CD4-positive, alpha-beta T cell (primary cell): Measurements from ENCODE around the gene MBNL2. TPM values are rescaled to one million over a fixed set of nuclear protein-coding genes. Genes with fewer than 3 reads are reported as not detected.

ENCODE experiments used
- ATAC-seq: fragments of 200-7000 bp; cut with Tn5 transposase; one replicate; pipeline ENCODE4 v1.10.0; 2022; ENCODE audit warnings: mild to moderate bottlenecking; ENCODE audit not compliant: poor library complexity
- CTCF ChIA-PET: fragments of 350-600 bp; sonication (Branson Sonifier 250); formaldehyde crosslinking; loops from one replicate; lab custom pipeline; 2021; ENCODE audit warnings: antibody characterized with exemption, inconsistent platforms; lab: Charles Lee
- POLR2A ChIA-PET: fragments of 350-600 bp; sonication (Branson Sonifier 250); formaldehyde crosslinking; loops from one replicate; lab custom pipeline; 2021; ENCODE audit warnings: antibody characterized with exemption, inconsistent platforms; lab: Charles Lee
- DNase-seq, 14 experiments: peaks; one replicate each; pipeline ENCODE4 v3.0.0-alpha.2; 2013 to 2020; ENCODE audit warnings: mixed read lengths in 2 of 14
- H3K27ac ChIP-seq, 2 donors: one replicate each; pipeline versions ENCODE4 v1.5.1 to v1.7.0; 2013; ENCODE audit warnings: low read length in 2 of 2, low read depth in 1 of 2, mild to moderate bottlenecking in 1 of 2
- H3K27me3 ChIP-seq, 2 experiments: 1 replicate in 1 of 2; 2 replicates in 1 of 2; pipeline versions ENCODE4 v1.6.1 to v1.7.0; 2013; ENCODE audit warnings: low read length in 2 of 2, control low read depth in 1 of 2, mild to moderate bottlenecking in 1 of 2, moderate library complexity in 1 of 2; ENCODE audit not compliant: insufficient read depth in 2 of 2, control insufficient read depth in 1 of 2
- H3K36me3 ChIP-seq: one replicate; pipeline ENCODE4 v1.6.1; 2013; ENCODE audit warnings: low read length, control low read depth; ENCODE audit not compliant: insufficient read depth
- H3K4me1 ChIP-seq: one replicate; pipeline ENCODE4 v1.6.1; 2013; ENCODE audit warnings: low read length, control low read depth; ENCODE audit not compliant: insufficient read depth
- H3K4me3 ChIP-seq: one replicate; pipeline ENCODE4 v1.5.1; 2013; ENCODE audit warnings: mild to moderate bottlenecking, low read length, moderate library complexity
- H3K9me3 ChIP-seq, 2 experiments: 1 replicate in 1 of 2; 2 replicates in 1 of 2; pipeline versions ENCODE4 v1.6.1 to v1.7.0; 2013; ENCODE audit warnings: low read length in 2 of 2, mild to moderate bottlenecking in 2 of 2, control low read depth in 1 of 2, moderate library complexity in 1 of 2; ENCODE audit not compliant: control insufficient read depth in 1 of 2, insufficient read depth in 1 of 2
- H3K27ac Mint-ChIP-seq: one replicate; pipeline ENCODE4 v1.8.0; 2020; ENCODE audit warnings: mixed read lengths
- H3K27me3 Mint-ChIP-seq: one replicate; pipeline ENCODE4 v1.8.0; 2021; ENCODE audit warnings: mixed read lengths
- H3K36me3 Mint-ChIP-seq: one replicate; pipeline ENCODE4 v1.8.0; 2021; ENCODE audit warnings: low read depth, mixed read lengths
- H3K4me1 Mint-ChIP-seq: one replicate; pipeline ENCODE4 v1.8.0; 2021; ENCODE audit warnings: low read depth, mixed read lengths
- H3K4me3 Mint-ChIP-seq: one replicate; pipeline ENCODE4 v1.8.0; 2020; ENCODE audit warnings: mild to moderate bottlenecking, mixed read lengths
- H3K9me3 Mint-ChIP-seq: one replicate; pipeline ENCODE4 v1.8.0; 2020; ENCODE audit warnings: mixed read lengths
- intact Hi-C, 2 experiments: fragments of 100-400 bp; cut with DNase I in 1 of 2; cut with micrococcal nuclease in 1 of 2; formaldehyde crosslinking; loops; one replicate each; pipeline versions ENCODE4 v1.15.1 to v1.9.0; 2023 to 2025; cut with DNase I, micrococcal nuclease
- polyA plus RNA-seq, 2 donors: library from polyadenylated mRNA; unstranded; fragments of 120-200 nt; gene quantifications; one replicate each; pipeline ENCODE4 v1.2.1, GENCODE V29; 2013
- total RNA-seq, 174 experiments: library from RNA in 2 of 174; stranded (reverse) in 2 of 174; gene quantifications; one replicate each; pipeline ENCODE4 v1.2.3 and lab custom pipeline; 2021 to 2026
- TF ChIP-seq, protein P1 (sequence below): fragments of 200-600 bp; IDR thresholded peaks from one replicate; pipeline ENCODE4 v1.8.0; 2022; ENCODE audit warnings: antibody characterized with exemption, mild to moderate bottlenecking

MBNL2 gene
- 10 to 100 TPM; 35.9 to 36.0 TPM for total RNA-seq
- polyA plus RNA-seq (2013, experiment 1 of 2): 18.8 TPM
- polyA plus RNA-seq (2013, experiment 2 of 2): 19.1 TPM
- total RNA-seq (lab: John Stamatoyannopoulos, UW): 14.0 to 156 (median 56.5) reads per million in 172 experiments

DNA sequence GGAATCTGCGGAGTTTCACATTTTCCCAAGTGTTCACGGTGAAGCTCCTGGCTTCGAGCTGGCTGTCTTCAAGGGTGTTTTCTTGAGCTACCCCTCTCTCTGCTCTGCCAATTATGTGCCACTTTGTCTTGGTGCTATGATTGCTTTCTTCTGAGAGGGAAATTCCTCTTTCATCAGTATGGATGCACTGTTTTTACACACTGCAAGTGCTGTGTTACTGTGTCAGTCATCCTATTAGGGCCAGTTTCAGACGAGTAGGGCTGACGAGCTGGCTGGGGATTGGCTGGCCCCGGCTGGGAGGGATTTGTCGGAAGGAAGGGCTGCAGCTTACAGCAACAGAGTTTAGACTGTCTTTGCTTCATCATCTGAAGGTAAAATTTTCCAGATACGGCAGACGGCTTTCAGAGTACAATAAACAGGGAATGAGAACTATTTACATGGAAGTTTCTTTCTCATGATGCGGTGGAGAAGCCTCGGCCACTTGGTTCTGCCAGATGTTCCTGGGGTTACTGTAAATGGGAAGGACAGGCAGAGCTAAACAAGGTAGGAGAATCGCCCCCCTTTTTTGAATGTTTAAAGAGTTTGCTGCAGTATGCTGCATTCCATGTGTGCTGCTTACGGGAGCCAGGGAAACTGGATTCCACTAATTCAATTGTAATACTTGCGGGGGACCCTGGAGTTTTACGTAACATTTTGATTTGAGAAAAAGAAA is at the start of gene MBNL2:
TSS of gene MBNL2 (plus strand) at position 345 of the 712 bp plus-strand sequence. CDS start 53,903 bp downstream, outside the sequence.
- TF ChIP-seq, protein P1, sequence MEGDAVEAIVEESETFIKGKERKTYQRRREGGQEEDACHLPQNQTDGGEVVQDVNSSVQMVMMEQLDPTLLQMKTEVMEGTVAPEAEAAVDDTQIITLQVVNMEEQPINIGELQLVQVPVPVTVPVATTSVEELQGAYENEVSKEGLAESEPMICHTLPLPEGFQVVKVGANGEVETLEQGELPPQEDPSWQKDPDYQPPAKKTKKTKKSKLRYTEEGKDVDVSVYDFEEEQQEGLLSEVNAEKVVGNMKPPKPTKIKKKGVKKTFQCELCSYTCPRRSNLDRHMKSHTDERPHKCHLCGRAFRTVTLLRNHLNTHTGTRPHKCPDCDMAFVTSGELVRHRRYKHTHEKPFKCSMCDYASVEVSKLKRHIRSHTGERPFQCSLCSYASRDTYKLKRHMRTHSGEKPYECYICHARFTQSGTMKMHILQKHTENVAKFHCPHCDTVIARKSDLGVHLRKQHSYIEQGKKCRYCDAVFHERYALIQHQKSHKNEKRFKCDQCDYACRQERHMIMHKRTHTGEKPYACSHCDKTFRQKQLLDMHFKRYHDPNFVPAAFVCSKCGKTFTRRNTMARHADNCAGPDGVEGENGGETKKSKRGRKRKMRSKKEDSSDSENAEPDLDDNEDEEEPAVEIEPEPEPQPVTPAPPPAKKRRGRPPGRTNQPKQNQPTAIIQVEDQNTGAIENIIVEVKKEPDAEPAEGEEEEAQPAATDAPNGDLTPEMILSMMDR: no peak
- intact Hi-C loops: loop anchor here (5.0 to 10.0 kb wide), 6 partner anchors 110 to 1363 kb away; partner anchors contain the start of gene RAP2A (in 2 of the 2)

GRCh38 chr13:97174638-97175037 is 47.5 kb upstream of the MBNL2 start:
- H3K9me3 ChIP-seq: no peaks in the 10 kb centered on the region
- H3K27ac ChIP-seq: no peak overlapping the region
- TF ChIP-seq, protein P1: no peak
- no peaks in the 10 kb centered on the region for H3K36me3 ChIP-seq
- Mint-ChIP-seq H3K27me3 (peaks cover 11% of the 10 kb centered on the region), H3K4me3 (no peak overlapping the region), H3K4me1 (no peaks in the 10 kb centered on the region), H3K9me3 (peaks cover 3% of the 10 kb centered on the region), H3K36me3 (no peaks in the 10 kb centered on the region), H3K27ac (no peak overlapping the region)
- H3K4me3 ChIP-seq: no peak overlapping the region
- H3K27me3 ChIP-seq: no peaks in the 10 kb centered on the region
- ChIA-PET POLR2A (no interaction called here), CTCF (no interaction called here)
- no peak for ATAC-seq
- intact Hi-C loops: no loop called here
- no peaks in the 10 kb centered on the region for H3K4me1 ChIP-seq
- DNase-seq: no peak

More for the DNA sequence above, at the start of gene MBNL2:
- peak within 1 kb of the TSS; percentile 77 to 81 for H3K27ac ChIP-seq
- Mint-ChIP-seq H3K9me3 (no peaks in the 10 kb centered on the region), H3K27me3 (no peaks in the 10 kb centered on the region), H3K4me3 (peak within 1 kb of the TSS; percentile 91), H3K36me3 (peaks cover 15% of the 10 kb centered on the region), H3K4me1 (peaks cover 40% of the 10 kb centered on the region), H3K27ac (peak within 1 kb of the TSS; percentile 89)
- H3K36me3 ChIP-seq: no peaks in the 10 kb centered on the region
- DNase-seq (peak; percentile 73 to 94 (median 80)), ATAC-seq (peak; percentile 95)
- no peaks in the 10 kb centered on the region for H3K27me3 ChIP-seq
- H3K9me3 ChIP-seq: no peaks in the 10 kb centered on the region
- H3K4me1 ChIP-seq: peaks cover 32% of the 10 kb centered on the region
- H3K4me3 ChIP-seq: peak within 1 kb of the TSS; percentile 58
- POLR2A ChIA-PET: interaction anchor here (0.8 to 6.8 kb wide), 6 partner anchors 10 to 212 kb away, joined by 3 to 91 read pairs (median 4); partner anchors contain the start of gene RAP2A
- CTCF ChIA-PET: interaction anchor here (0.6 to 1.6 kb wide), 7 partner anchors 11 to 754 kb away, joined by 3 to 8 read pairs (median 4); no protein-coding TSS in a partner anchor

- TF ChIP-seq, protein P1: no peak
- intact Hi-C loops: no loop called here
- ChIA-PET CTCF (no interaction called here), POLR2A (no interaction called here)
- Histone ChIP-seq H3K27ac (no peak overlapping the region), H3K9me3 (no peaks in the 10 kb centered on the region), H3K4me1 (no peaks in the 10 kb centered on the region), H3K27me3 (no peaks in the 10 kb centered on the region), H3K4me3 (no peak overlapping the region), H3K36me3 (no peaks in the 10 kb centered on the region)
- no peak overlapping the region for H3K27ac Mint-ChIP-seq
- no peaks in the 10 kb centered on the region for H3K36me3 Mint-ChIP-seq
- H3K4me1 Mint-ChIP-seq: no peaks in the 10 kb centered on the region
- peaks cover 11% of the 10 kb centered on the region for H3K27me3 Mint-ChIP-seq
- no peak for DNase-seq
- no peak for ATAC-seq
- peaks cover 3% of the 10 kb centered on the region for H3K9me3 Mint-ChIP-seq
- no peak overlapping the region for H3K4me3 Mint-ChIP-seq
Measured at GRCh38 chr13:97175041-97175440, 47.1 kb upstream of the MBNL2 start.
